CD14-positive monocyte (primary cell): ENCODE measurements around the gene IQUB. TPM values are rescaled to one million over a fixed set of nuclear protein-coding genes. Genes with fewer than 3 reads are reported as not detected.
"Not testable (repeated sequence)": the region's sequence is repeated elsewhere in the genome, so short reads cannot be mapped to it uniquely, and the experiment has no call there.

Source experiments
- DNase-seq, 3 donors: peaks; one replicate each; pipeline ENCODE4 v3.0.0-alpha.2; 2011 to 2022
- H2AFZ ChIP-seq: 2 replicates; pipeline ENCODE4 v1.6.0; 2012; ENCODE audit warnings: mild to moderate bottlenecking, low read depth, low read length, inconsistent platforms; ENCODE audit not compliant: insufficient read depth, poor library complexity, severe bottlenecking
- H3K27ac ChIP-seq, 2 donors: 1 replicate in 1 of 2; 2 replicates in 1 of 2; pipeline ENCODE4 v1.5.1; 2012 to 2013; ENCODE audit warnings: low read length in 2 of 2, control low read depth in 1 of 2, inconsistent platforms in 1 of 2, low read depth in 1 of 2, mild to moderate bottlenecking in 1 of 2
- H3K27me3 ChIP-seq, 2 donors: one replicate each; pipeline versions ENCODE4 v1.6.0 to v1.6.1; 2011 to 2013; ENCODE audit warnings: low read length in 2 of 2; ENCODE audit not compliant: control insufficient read depth in 2 of 2, insufficient read depth in 2 of 2
- H3K36me3 ChIP-seq, 2 donors: replicated peaks in 1 of 2; 1 replicate in 1 of 2; 2 replicates in 1 of 2; pipeline versions ENCODE4 v1.5.1 to v1.6.1; 2012 to 2013; ENCODE audit warnings: low read length in 2 of 2, control low read depth in 1 of 2, inconsistent platforms in 1 of 2, mild to moderate bottlenecking in 1 of 2; ENCODE audit not compliant: insufficient read depth in 2 of 2, control insufficient read depth in 1 of 2
- H3K4me1 ChIP-seq, 2 donors: 1 replicate in 1 of 2; 2 replicates in 1 of 2; pipeline versions ENCODE4 v1.5.1 to v1.6.1; 2012 to 2013; ENCODE audit warnings: low read length in 2 of 2, control low read depth in 1 of 2, inconsistent platforms in 1 of 2, mild to moderate bottlenecking in 1 of 2, moderate library complexity in 1 of 2; ENCODE audit not compliant: insufficient read depth in 2 of 2, control insufficient read depth in 1 of 2
- H3K4me2 ChIP-seq: replicated peaks from 2 replicates; pipeline ENCODE3; 2012; ENCODE audit warnings: low read length, moderate library complexity, mild to moderate bottlenecking; ENCODE audit not compliant: poor library complexity, severe bottlenecking; ENCODE audit errors: extremely low read depth
- H3K4me3 ChIP-seq, 3 experiments: fragments of 200-600 bp in 1 of 3; sonication (generic) in 1 of 3; replicated peaks in 1 of 3; 1 replicate in 2 of 3; 2 replicates in 1 of 3; pipeline ENCODE4 v1.5.1; 2011 to 2013; ENCODE audit warnings: low read length in 3 of 3, mild to moderate bottlenecking in 3 of 3, control low read depth in 2 of 3, low read depth in 2 of 3, inconsistent platforms in 1 of 3, moderate library complexity in 1 of 3
- H3K79me2 ChIP-seq: 2 replicates; pipeline ENCODE4 v1.6.0; 2012; ENCODE audit warnings: mild to moderate bottlenecking, control low read depth, inconsistent platforms, low read length, moderate library complexity; ENCODE audit not compliant: insufficient read depth
- H3K9ac ChIP-seq: 2 replicates; pipeline ENCODE4 v1.6.0; 2017; ENCODE audit warnings: low read length, mild to moderate bottlenecking; ENCODE audit not compliant: insufficient read depth, poor library complexity, severe bottlenecking
- H3K9me3 ChIP-seq, 2 donors: replicated peaks in 1 of 2; 1 replicate in 1 of 2; 2 replicates in 1 of 2; pipeline versions ENCODE4 v1.5.1 to v1.6.1; 2012 to 2013; ENCODE audit warnings: low read length in 2 of 2, control low read depth in 1 of 2; ENCODE audit not compliant: control insufficient read depth in 1 of 2, insufficient read depth in 1 of 2
- H4K20me1 ChIP-seq: 2 replicates; pipeline ENCODE4 v1.6.0; 2012; ENCODE audit warnings: mild to moderate bottlenecking, low read length, control low read depth, moderate library complexity; ENCODE audit not compliant: insufficient read depth
- H3K27ac Mint-ChIP-seq, 7 donors: one replicate each; pipeline ENCODE4 v1.8.0; 2020; ENCODE audit warnings: mild to moderate bottlenecking in 7 of 7, mixed read lengths in 7 of 7, moderate library complexity in 6 of 7, inconsistent platforms in 2 of 7
- H3K27me3 Mint-ChIP-seq, 3 donors: one replicate each; pipeline ENCODE4 v1.8.0; 2021 to 2022; ENCODE audit warnings: low read depth in 3 of 3, mild to moderate bottlenecking in 3 of 3, mixed read lengths in 3 of 3, moderate library complexity in 3 of 3, inconsistent platforms in 1 of 3
- H3K36me3 Mint-ChIP-seq, 2 donors: one replicate each; pipeline ENCODE4 v1.8.0; 2020; ENCODE audit warnings: mixed read lengths in 2 of 2, inconsistent platforms in 1 of 2, mild to moderate bottlenecking in 1 of 2
- H3K4me1 Mint-ChIP-seq: one replicate; pipeline ENCODE4 v1.8.0; 2020; ENCODE audit warnings: mild to moderate bottlenecking, mixed read lengths
- H3K4me3 Mint-ChIP-seq, 2 donors: one replicate each; pipeline ENCODE4 v1.8.0; 2020; ENCODE audit warnings: mild to moderate bottlenecking in 2 of 2, mixed read lengths in 2 of 2, moderate library complexity in 1 of 2
- H3K9me3 Mint-ChIP-seq, 7 donors: one replicate each; pipeline ENCODE4 v1.8.0; 2020 to 2022; ENCODE audit warnings: mixed read lengths in 7 of 7, mild to moderate bottlenecking in 6 of 7, moderate library complexity in 6 of 7, inconsistent platforms in 2 of 7
- WGBS: methylation state at CpG from one replicate; pipeline ENCODE4 v1.1.5; 2013; ENCODE audit warnings: missing lambda C conversion rate; ENCODE audit not compliant: insufficient coverage; 5-methylcytosine and 5-hydroxymethylcytosine counted together
- intact Hi-C, 2 donors: fragments of 100-400 bp; cut with micrococcal nuclease; formaldehyde crosslinking; loops; one replicate each; pipeline versions ENCODE4 v1.15.0 to v1.15.1; 2023
- polyA plus RNA-seq, 3 donors: library from polyadenylated mRNA; depleted of rRNA in 1 of 3; unstranded in 2 of 3; stranded (reverse) in 1 of 3; fragments of 300-500 nt in 2 of 3; fragments of >200 nt in 1 of 3; fragmentation: Illumina TruSeq in 2 of 3; gene quantifications; 1 replicate in 2 of 3; 2 replicates in 1 of 3; pipeline ENCODE4 v1.2.3, GENCODE V29; 2012 to 2021
- TF ChIP-seq, protein P1 (sequence below): fragments of 200-600 bp; IDR thresholded peaks from one replicate; pipeline ENCODE4 v1.8.0; 2022; ENCODE audit warnings: antibody characterized with exemption, mild to moderate bottlenecking

Gene IQUB
- polyA plus RNA-seq, 3 donors: 0.07 TPM; not detected in 2

DNA sequence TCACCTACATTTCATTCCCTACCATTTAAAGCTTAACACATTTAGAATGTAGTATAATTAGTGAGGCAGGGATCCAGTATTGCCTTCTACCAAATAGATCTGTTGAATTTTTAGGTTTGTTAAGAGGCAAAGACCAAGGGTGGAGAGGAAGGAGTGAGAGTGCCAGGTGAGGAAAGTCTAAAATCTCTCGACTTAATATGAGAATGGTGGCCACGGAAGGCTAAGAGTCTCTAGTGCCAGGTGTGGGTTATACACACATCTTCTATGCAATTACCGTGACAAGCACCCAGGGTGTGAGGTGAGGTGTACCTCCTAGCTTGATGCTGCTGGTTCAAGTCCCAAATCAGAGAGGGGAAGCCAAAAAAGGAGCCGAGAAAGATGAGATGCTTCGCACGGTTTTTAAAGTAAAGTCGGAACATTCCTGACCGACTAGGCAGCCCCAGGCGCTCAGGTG lies 439 bp downstream of the IQUB start:
- peaks cover 19 to 35% of the 10 kb centered on the region in 2 donors for H3K27me3 ChIP-seq
- peak overlapping the region; percentile 80 for H3K4me2 ChIP-seq
- Mint-ChIP-seq H3K27me3 (peaks cover 37 to 43% (median 37%) of the 10 kb centered on the region in 3 donors), H3K4me3 (peak overlapping the region; percentile 91 to 97), H3K9me3 (peaks cover 0 to 7% (median 0%) of the 10 kb centered on the region in 7 donors), H3K4me1 (peaks cover 20% of the 10 kb centered on the region), H3K36me3 (peaks cover 2 to 4% of the 10 kb centered on the region in 2 donors), H3K27ac (peak overlapping the region in 4 of 7 donors; percentile 27 to 83 (median 38))
- H3K36me3 ChIP-seq: no peaks in the 10 kb centered on the region
- peaks cover 10 to 18% of the 10 kb centered on the region in 2 donors for H3K4me1 ChIP-seq
- H3K27ac ChIP-seq: no peak overlapping the region
- H3K9me3 ChIP-seq: no peaks in the 10 kb centered on the region
- no peaks in the 10 kb centered on the region for H3K79me2 ChIP-seq
- peak overlapping the region; percentile 60 for H2AFZ ChIP-seq
- H3K9ac ChIP-seq: no peak overlapping the region
- 0% methylated on average over 6 of the region's 9 CpGs for WGBS
- TF ChIP-seq, protein P1, sequence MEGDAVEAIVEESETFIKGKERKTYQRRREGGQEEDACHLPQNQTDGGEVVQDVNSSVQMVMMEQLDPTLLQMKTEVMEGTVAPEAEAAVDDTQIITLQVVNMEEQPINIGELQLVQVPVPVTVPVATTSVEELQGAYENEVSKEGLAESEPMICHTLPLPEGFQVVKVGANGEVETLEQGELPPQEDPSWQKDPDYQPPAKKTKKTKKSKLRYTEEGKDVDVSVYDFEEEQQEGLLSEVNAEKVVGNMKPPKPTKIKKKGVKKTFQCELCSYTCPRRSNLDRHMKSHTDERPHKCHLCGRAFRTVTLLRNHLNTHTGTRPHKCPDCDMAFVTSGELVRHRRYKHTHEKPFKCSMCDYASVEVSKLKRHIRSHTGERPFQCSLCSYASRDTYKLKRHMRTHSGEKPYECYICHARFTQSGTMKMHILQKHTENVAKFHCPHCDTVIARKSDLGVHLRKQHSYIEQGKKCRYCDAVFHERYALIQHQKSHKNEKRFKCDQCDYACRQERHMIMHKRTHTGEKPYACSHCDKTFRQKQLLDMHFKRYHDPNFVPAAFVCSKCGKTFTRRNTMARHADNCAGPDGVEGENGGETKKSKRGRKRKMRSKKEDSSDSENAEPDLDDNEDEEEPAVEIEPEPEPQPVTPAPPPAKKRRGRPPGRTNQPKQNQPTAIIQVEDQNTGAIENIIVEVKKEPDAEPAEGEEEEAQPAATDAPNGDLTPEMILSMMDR: no peak
- peak in 1 of 3 donors; percentile 1 for DNase-seq
- peak overlapping the region; percentile 9 to 90 (median 24) for H3K4me3 ChIP-seq
- intact Hi-C loops: no loop called here
- H4K20me1 ChIP-seq: no peaks in the 10 kb centered on the region

DNA sequence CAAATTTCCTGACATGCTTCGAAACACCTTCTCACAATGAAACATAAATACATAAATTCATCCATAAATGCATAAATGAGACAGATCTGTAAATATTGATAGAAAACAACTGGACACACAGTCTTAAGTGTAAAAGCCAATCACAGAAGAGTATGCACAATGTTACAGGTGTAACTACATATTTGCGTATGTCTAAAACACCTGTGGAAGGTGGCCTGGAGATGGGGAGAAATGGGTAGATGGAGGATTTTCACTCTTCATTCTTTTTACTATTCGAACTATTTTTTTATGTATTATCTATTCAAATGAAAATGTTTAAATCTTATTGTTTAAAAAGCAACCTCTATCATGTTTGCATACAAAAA lies 860 bp downstream of the IQUB start:
- peaks cover 20% of the 10 kb centered on the region for H3K4me1 Mint-ChIP-seq
- Histone ChIP-seq H3K4me3 (no peak overlapping the region), H3K36me3 (no peaks in the 10 kb centered on the region), H3K9ac (no peak overlapping the region), H4K20me1 (no peaks in the 10 kb centered on the region), H3K4me1 (peaks cover 10 to 18% of the 10 kb centered on the region in 2 donors), H3K9me3 (no peaks in the 10 kb centered on the region), H3K27me3 (peaks cover 19 to 39% of the 10 kb centered on the region in 2 donors), H3K27ac (no peak overlapping the region), H3K79me2 (no peaks in the 10 kb centered on the region), H3K4me2 (no peak overlapping the region), H2AFZ (no peak overlapping the region)
- H3K27ac Mint-ChIP-seq: peak overlapping the region in 1 of 7 donors; percentile 27
- peaks cover 37 to 43% (median 37%) of the 10 kb centered on the region in 3 donors for H3K27me3 Mint-ChIP-seq
- peak overlapping the region in 1 of 2 donors; percentile 97 for H3K4me3 Mint-ChIP-seq
- no CpG with 5 or more reads among the region's 3 CpGs for WGBS
- DNase-seq: no peak
- intact Hi-C loops: no loop called here
- TF ChIP-seq, protein P1: no peak
- peaks cover 2 to 4% of the 10 kb centered on the region in 2 donors for H3K36me3 Mint-ChIP-seq
- peaks cover 0 to 7% (median 0%) of the 10 kb centered on the region in 7 donors for H3K9me3 Mint-ChIP-seq

DNA sequence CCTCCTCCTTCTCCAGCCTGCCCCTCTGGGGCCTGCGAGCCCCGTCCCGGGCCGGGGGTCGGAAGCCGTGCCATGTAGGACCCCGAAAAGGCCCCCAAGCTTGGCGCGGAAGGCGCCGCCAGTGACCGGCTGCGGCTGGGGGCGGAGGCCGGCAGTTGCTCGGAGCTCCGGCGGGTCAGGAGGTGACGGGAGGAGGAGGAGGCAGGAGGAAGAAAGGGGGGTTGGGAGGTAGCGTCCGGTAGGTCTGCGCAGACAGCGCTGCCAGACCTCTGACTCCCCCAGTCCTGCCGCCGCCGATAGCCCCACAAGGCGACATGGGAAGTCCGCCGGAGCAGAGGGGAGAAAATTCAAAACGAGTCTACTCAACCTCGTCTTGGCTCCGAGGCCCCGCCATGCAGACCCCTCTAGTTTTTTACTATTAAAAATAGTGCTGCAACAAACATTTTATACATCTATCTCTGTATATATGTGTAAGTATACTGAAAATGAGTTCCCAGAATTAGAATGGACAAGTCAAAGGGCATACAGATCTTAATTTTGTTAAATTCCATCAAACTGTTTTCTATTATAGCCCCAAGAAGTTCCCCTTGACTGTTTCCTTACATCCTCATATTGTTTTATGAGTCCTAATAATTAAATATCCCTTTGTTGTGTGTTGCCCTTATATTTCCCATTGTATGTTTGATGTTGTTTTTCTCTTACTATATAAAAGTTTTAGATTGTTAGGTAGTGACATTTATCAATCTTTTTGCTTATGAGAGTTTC lies 1.4 kb downstream of the IQUB start:
- H3K36me3 ChIP-seq, H3K27ac ChIP-seq, H4K20me1 ChIP-seq, H3K36me3 Mint-ChIP-seq, H3K9me3 Mint-ChIP-seq, H3K9ac ChIP-seq, H3K27ac Mint-ChIP-seq, intact Hi-C loops, H3K9me3 ChIP-seq, H3K79me2 ChIP-seq, H2AFZ ChIP-seq: not testable (repeated sequence)
- Mint-ChIP-seq H3K4me3 (peak overlapping the region in 1 of 2 donors; percentile 74), H3K4me1 (peaks cover 20% of the 10 kb centered on the region), H3K27me3 (peaks cover 37 to 43% (median 43%) of the 10 kb centered on the region in 3 donors)
- Histone ChIP-seq H3K4me1 (peaks cover 10 to 18% of the 10 kb centered on the region in 2 donors), H3K4me2 (peak overlapping the region; percentile 44), H3K27me3 (peaks cover 21 to 39% of the 10 kb centered on the region in 2 donors), H3K4me3 (peak overlapping the region in 2 of 3 experiments; percentile 25)
- 0% methylated on average over 6 of the region's 33 CpGs for WGBS
- DNase-seq: peak in 1 of 3 donors; percentile 30
